Measurements from ENCODE around the gene PTPRG.

DNA sequence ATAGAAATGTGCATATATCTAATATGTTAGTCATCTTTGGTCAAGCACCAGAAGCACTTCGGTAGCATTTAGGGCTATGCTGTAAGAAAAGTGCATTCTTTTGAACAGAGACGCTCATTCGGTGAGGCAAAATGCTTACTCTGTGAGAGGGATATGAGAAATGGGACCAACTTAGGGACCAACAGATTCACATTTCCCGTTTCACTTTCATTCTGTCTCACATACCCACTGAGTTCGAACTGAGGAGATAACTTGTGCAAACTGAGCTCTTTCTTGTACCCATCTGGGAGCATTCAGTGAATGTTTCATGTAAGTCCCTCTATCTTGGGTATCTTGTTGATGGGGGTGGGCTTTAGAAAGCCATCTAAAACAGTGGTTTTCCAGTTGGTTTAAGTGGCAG lies 676.6 kb downstream of the PTPRG start:
- TF ChIP-seq RB1 (IDR thresholded peaks at IDR 0.05; ENCODE audit: borderline replicate concordance) (no peak), RFX5 (IDR thresholded peaks at IDR 0.05; ENCODE audit: low read depth, low read length) (no peak), POLR2A (IDR thresholded peaks at IDR 0.05; ENCODE audit: low read depth, low read length) (no peak), POLR2AphosphoS5 (IDR thresholded peaks at IDR 0.05; ENCODE audit: low read length) (no peak), NFIC (IDR thresholded peaks at IDR 0.05; ENCODE audit: low read depth, low read length) (no peak), NFYB (IDR thresholded peaks at IDR 0.05; ENCODE audit: insufficient read depth, low read depth, low read length) (no peak), KDM1A (IDR thresholded peaks at IDR 0.05; ENCODE audit: borderline replicate concordance) (no peak)
- TF ChIP-seq, protein P1, sequence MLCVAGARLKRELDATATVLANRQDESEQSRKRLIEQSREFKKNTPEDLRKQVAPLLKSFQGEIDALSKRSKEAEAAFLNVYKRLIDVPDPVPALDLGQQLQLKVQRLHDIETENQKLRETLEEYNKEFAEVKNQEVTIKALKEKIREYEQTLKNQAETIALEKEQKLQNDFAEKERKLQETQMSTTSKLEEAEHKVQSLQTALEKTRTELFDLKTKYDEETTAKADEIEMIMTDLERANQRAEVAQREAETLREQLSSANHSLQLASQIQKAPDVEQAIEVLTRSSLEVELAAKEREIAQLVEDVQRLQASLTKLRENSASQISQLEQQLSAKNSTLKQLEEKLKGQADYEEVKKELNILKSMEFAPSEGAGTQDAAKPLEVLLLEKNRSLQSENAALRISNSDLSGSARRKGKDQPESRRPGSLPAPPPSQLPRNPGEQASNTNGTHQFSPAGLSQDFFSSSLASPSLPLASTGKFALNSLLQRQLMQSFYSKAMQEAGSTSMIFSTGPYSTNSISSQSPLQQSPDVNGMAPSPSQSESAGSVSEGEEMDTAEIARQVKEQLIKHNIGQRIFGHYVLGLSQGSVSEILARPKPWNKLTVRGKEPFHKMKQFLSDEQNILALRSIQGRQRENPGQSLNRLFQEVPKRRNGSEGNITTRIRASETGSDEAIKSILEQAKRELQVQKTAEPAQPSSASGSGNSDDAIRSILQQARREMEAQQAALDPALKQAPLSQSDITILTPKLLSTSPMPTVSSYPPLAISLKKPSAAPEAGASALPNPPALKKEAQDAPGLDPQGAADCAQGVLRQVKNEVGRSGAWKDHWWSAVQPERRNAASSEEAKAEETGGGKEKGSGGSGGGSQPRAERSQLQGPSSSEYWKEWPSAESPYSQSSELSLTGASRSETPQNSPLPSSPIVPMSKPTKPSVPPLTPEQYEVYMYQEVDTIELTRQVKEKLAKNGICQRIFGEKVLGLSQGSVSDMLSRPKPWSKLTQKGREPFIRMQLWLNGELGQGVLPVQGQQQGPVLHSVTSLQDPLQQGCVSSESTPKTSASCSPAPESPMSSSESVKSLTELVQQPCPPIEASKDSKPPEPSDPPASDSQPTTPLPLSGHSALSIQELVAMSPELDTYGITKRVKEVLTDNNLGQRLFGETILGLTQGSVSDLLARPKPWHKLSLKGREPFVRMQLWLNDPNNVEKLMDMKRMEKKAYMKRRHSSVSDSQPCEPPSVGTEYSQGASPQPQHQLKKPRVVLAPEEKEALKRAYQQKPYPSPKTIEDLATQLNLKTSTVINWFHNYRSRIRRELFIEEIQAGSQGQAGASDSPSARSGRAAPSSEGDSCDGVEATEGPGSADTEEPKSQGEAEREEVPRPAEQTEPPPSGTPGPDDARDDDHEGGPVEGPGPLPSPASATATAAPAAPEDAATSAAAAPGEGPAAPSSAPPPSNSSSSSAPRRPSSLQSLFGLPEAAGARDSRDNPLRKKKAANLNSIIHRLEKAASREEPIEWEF (IDR thresholded peaks at IDR 0.05; ENCODE audit: insufficient replicate concordance, low read depth, low read length) = no peak
- TF ChIP-seq, protein P2, sequence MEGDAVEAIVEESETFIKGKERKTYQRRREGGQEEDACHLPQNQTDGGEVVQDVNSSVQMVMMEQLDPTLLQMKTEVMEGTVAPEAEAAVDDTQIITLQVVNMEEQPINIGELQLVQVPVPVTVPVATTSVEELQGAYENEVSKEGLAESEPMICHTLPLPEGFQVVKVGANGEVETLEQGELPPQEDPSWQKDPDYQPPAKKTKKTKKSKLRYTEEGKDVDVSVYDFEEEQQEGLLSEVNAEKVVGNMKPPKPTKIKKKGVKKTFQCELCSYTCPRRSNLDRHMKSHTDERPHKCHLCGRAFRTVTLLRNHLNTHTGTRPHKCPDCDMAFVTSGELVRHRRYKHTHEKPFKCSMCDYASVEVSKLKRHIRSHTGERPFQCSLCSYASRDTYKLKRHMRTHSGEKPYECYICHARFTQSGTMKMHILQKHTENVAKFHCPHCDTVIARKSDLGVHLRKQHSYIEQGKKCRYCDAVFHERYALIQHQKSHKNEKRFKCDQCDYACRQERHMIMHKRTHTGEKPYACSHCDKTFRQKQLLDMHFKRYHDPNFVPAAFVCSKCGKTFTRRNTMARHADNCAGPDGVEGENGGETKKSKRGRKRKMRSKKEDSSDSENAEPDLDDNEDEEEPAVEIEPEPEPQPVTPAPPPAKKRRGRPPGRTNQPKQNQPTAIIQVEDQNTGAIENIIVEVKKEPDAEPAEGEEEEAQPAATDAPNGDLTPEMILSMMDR (IDR thresholded peaks at IDR 0.05 in 2 of 3, conservative IDR thresholded peaks at IDR 0.05 in 1 of 3; ENCODE audit: control insufficient read depth in 2 of 3, extremely low read depth in 1 of 3, insufficient read depth in 1 of 3, low read depth in 3 of 3, low read length in 3 of 3) = no peak
